H1 (cell line): ENCODE results near the gene PSMB3. TPM values are rescaled to one million over a fixed set of nuclear protein-coding genes. Genes with fewer than 3 reads are reported as not detected.
A peak's percentile ranks its signal among the peaks of the same experiment; 100 is the strongest.

ENCODE experiments used
- ATF2 ChIP-seq: IDR thresholded peaks from 2 replicates; pipeline ENCODE4 v1.6.1; 2012; ENCODE audit warnings: low read length, inconsistent platforms
- BACH1 ChIP-seq: IDR thresholded peaks from 2 replicates; pipeline ENCODE4 v1.6.1; 2012; ENCODE audit warnings: low read length, improper control_type of control experiment
- POLR2A ChIP-seq, 2 experiments: IDR thresholded peaks; 1 replicate in 1 of 2; 2 replicates in 1 of 2; pipeline ENCODE4 v1.6.1; 2011; ENCODE audit warnings: low read depth in 2 of 2, low read length in 2 of 2, mild to moderate bottlenecking in 2 of 2; ENCODE audit errors: control extremely low read depth in 1 of 2
- SRF ChIP-seq: IDR thresholded peaks from 2 replicates; pipeline ENCODE4 v1.6.1; 2011; ENCODE audit warnings: mild to moderate bottlenecking, low read depth, low read length, moderate library complexity
- TAF1 ChIP-seq: IDR thresholded peaks from 2 replicates; pipeline ENCODE4 v1.6.1; 2011; ENCODE audit warnings: mild to moderate bottlenecking, low read depth, low read length
- TEAD4 ChIP-seq: IDR thresholded peaks from 2 replicates; pipeline ENCODE4 v1.6.1; 2012; ENCODE audit warnings: low read depth, low read length, inconsistent platforms, mixed read lengths
- polyA plus RNA-seq, 7 experiments: library from polyadenylated mRNA; depleted of rRNA in 3 of 7; stranded (reverse) in 5 of 7; unstranded in 2 of 7; fragments of >200 nt in 5 of 7; fragments of 200-250 nt in 2 of 7; gene quantifications; 1 replicate in 5 of 7; 2 replicates in 1 of 7; 4 replicates in 1 of 7; pipeline versions ENCODE4 v1.2.1 to v1.2.3, GENCODE V29; 2011 to 2013; ENCODE audit warnings: missing spikeins in 2 of 7, mixed read lengths in 2 of 7
- total RNA-seq: library from RNA; stranded (reverse); fragmentation: NEBNext Ultra II Directional; extraction: Animal tissue kit (Norgen Biotek cat#: 25700); gene quantifications from 2 replicates; pipeline ENCODE4 v1.2.1, GENCODE V29; 2021

The PSMB3 gene
- total and polyA plus RNA-seq, 2 of the 8 experiments (the other 6 are each of a cell fraction or from before 2014, with no cell fraction given), result 291 to 914 TPM

GRCh38 chr17:38750312-38751121 lies 2.0 kb upstream of the PSMB3 start (continued):
- no peak for TF ChIP-seq ATF2
- TF ChIP-seq TAF1, result no peak
- TF ChIP-seq BACH1, result peak; percentile 80
- peak; percentile 85 for TF ChIP-seq TEAD4
- TF ChIP-seq SRF, result no peak
- TF ChIP-seq POLR2A (IDR thresholded peaks at IDR 0.05; ENCODE audit: control extremely low read depth in 1 of 2, low read depth in 2 of 2, low read length in 2 of 2), result no peak
